ENCODE results near the gene UROC1. TPM values are rescaled to one million over a fixed set of nuclear protein-coding genes. Genes with fewer than 3 reads are reported as not detected.

UROC1 gene
- total RNA-seq, 1 donor from 2014 or later, result not detected

- intact Hi-C loops (cut with DNase I), result no loop called here
- TF ChIP-seq CTCF (IDR thresholded peaks at IDR 0.05), result no peak
These were observed 60.7 kb downstream of the UROC1 start for GRCh38 chr3:126456766-126457388.

GRCh38 chr3:126456211-126456610, 61.4 kb downstream of the UROC1 start:
- no peak for TF ChIP-seq CTCF (IDR thresholded peaks at IDR 0.05)
- intact Hi-C loops (cut with DNase I), result no loop called here
- Histone ChIP-seq H3K9me3 (no peaks in the 10 kb centered on the region), H3K4me1 (no peaks in the 10 kb centered on the region), H3K36me3 (peaks cover 56 to 82% of the 10 kb centered on the region in 2 donors), H3K27me3 (no peaks in the 10 kb centered on the region), H3K27ac (no peak overlapping the region), H3K4me3 (no peak overlapping the region)
- peak in 1 of 2 donors; percentile 50 for DNase-seq (ENCODE audit: low spot score in 2 of 2)

More at GRCh38 chr3:126456766-126457388, 60.7 kb downstream of the UROC1 start:
- Histone ChIP-seq H3K9me3 (no peaks in the 10 kb centered on the region), H3K36me3 (peaks cover 56 to 82% of the 10 kb centered on the region in 2 donors), H3K27me3 (no peaks in the 10 kb centered on the region), H3K4me3 (no peak overlapping the region), H3K4me1 (no peaks in the 10 kb centered on the region), H3K27ac (no peak overlapping the region)
- DNase-seq (ENCODE audit: low spot score in 2 of 2), result no peak

GRCh38 chr3:126454437-126455198, 63.0 kb downstream of the UROC1 start:
- no peak for TF ChIP-seq CTCF (IDR thresholded peaks at IDR 0.05)
- H3K27me3 ChIP-seq, result no peaks in the 10 kb centered on the region
- intact Hi-C loops (cut with DNase I), result no loop called here
- H3K27ac ChIP-seq, result no peak overlapping the region
- no peaks in the 10 kb centered on the region for H3K4me1 ChIP-seq
- no peak overlapping the region for H3K4me3 ChIP-seq
- H3K36me3 ChIP-seq, result peaks cover 54 to 82% of the 10 kb centered on the region in 2 donors
- no peaks in the 10 kb centered on the region for H3K9me3 ChIP-seq
- DNase-seq (ENCODE audit: low spot score in 2 of 2), result peak in 1 of 2 donors; percentile 47

- Histone ChIP-seq H3K27me3 (no peaks in the 10 kb centered on the region), H3K36me3 (peaks cover 48 to 82% of the 10 kb centered on the region in 2 donors), H3K9me3 (no peaks in the 10 kb centered on the region), H3K4me3 (no peak overlapping the region), H3K4me1 (no peaks in the 10 kb centered on the region), H3K27ac (no peak overlapping the region)
- DNase-seq (ENCODE audit: low spot score in 2 of 2), result no peak
- no peak for TF ChIP-seq CTCF (IDR thresholded peaks at IDR 0.05)
- intact Hi-C loops (cut with DNase I), result no loop called here
These were observed 63.5 kb downstream of the UROC1 start for GRCh38 chr3:126454025-126454424.

- DNase-seq (ENCODE audit: low spot score in 2 of 2), result peak in 1 of 2 donors; percentile 13
- Histone ChIP-seq H3K9me3 (no peaks in the 10 kb centered on the region), H3K4me3 (no peak overlapping the region), H3K27me3 (no peaks in the 10 kb centered on the region), H3K4me1 (no peaks in the 10 kb centered on the region), H3K36me3 (peaks cover 47 to 75% of the 10 kb centered on the region in 2 donors), H3K27ac (no peak overlapping the region)
- no peak for TF ChIP-seq CTCF (IDR thresholded peaks at IDR 0.05)
- intact Hi-C loops (cut with DNase I), result no loop called here
These were observed 65.4 kb downstream of the UROC1 start for GRCh38 chr3:126452213-126452612.

Data from ascending aorta (tissue), 2 donors.